T-helper 1 cell (primary cell): ENCODE measurements around the gene KCNIP2.

Experiments
- DNase-seq, 5 donors: peaks; one replicate each; pipeline ENCODE4 v3.0.0-alpha.2; 2012 to 2020
- total RNA-seq, 4 donors: gene quantifications; one replicate each; lab custom pipeline; 2026; lab: John Stamatoyannopoulos, UW

The KCNIP2 gene
- 1.2 to 2.7 (median 1.8) reads per million in 4 donors for total RNA-seq

- DNase-seq: peak in 4 of 5 donors; percentile 41 to 64 (median 56)
Measured at GRCh38 chr10:101843032-101844021, at the start of gene KCNIP2. Gene KCNIP2 (minus strand): TSS chr10:101843800. CDS start chr10:101843568, 232 bp downstream.

DNA sequence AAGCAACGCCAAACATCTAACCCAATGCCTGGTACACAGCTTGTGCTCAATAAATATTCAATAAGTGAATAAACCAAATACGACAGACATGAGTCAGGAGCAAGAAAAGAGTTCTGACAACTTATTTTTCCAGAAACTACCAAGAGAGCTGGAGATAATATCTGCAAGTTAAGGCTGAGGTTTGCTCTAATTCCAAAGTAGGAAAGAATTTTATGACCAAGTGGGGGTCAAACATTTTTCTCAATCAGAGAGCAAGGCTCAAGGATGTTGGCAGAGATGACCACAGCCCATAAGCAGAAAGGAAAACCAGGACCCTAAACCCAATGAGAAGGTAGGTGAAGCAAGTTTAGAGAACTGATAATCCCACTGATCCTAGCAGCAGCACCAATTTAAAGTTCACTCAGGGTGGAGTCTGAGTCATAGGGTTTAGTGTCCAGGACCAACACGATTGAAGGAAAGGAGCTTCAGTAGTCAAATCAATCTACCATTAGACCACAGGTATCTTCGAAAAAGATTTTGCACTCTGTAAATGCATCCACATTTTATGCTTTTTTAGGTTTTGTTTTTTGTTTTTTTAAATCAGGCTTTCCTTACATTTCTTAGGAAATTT is 49.3 kb upstream of the KCNIP2 start:
- DNase-seq: no peak

- peak; percentile 17 to 53 (median 37) for DNase-seq
Measured at GRCh38 chr10:101889256-101890210, 45.9 kb upstream of the KCNIP2 start.

GRCh38 chr10:101888251-101888949 is 44.8 kb upstream of the KCNIP2 start:
- no peak for DNase-seq

- no peak for DNase-seq
Measured at GRCh38 chr10:101887775-101888174, 44.2 kb upstream of the KCNIP2 start.

DNA sequence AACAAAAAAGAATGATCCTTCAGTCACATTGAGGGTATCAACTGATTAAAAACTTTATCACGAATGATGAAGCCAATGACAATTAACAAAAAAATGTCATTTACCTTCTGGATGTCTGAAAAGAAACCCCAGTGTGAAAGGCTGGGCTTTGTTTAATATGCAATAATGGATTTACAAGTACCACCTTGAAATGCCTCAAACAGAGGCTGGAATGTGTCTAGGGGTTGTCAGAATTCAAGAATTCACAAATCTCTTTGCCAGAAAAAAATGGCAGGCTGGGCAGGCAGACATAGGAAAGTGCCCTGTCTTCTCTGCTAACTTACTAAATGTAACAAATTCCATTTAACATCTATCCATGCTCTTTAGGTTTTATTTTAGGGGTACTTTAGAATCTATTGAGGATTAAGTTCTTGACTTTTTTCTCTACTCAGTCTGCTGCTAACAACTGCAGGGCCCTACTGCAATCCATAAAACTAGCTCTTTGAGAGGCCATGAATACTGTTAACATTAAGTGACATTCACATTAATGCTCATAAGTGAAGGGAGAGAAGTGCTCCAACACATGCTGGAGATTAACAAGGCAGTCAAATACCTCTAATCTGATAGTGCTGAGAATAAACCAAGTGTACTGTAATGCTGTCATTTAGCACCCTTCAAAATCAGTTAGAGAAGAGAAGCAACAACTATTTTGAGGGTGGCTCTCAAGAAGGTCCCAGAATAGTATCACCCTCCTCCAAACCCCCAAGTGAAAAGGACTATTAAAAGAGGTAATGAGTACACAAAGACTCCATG is 43.1 kb upstream of the KCNIP2 start:
- DNase-seq: no peak

DNA sequence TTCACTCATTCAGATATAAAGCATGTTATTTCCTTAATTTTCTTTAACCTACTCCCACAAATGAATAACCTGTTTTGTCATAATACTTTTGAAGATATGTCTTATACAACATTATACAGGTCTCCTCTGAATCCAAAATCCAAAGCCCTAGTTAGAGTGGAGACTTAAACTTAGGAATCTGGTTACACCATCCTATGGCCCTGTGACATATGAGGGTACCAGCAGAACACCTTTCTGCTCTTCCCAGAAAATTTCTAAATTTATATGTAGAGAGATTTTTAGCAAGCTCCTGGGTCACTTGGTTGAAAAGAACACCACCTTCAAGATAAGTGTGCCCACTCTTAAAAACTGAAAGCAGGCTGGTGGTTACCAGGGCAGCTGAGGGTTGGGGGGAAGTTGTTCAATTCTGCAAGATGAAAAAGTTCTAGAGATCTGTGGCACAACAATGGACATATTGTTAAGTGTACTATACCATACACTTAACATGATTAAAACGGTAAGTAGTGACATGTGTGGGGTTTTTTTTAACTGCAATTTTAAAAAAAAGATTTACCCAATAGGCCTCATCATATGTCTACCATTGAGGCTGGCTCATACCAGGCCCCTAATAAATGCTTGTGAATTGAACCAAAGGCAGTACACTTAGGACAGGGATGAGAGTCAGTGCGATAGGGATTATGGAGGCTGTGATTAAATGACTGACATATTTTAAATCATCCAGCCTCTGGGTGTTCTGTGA is 37.6 kb upstream of the KCNIP2 start:
- DNase-seq: no peak

GRCh38 chr10:101880232-101880573 is 36.6 kb upstream of the KCNIP2 start:
- no peak for DNase-seq

- DNase-seq: no peak
Measured at GRCh38 chr10:101879456-101880231, 36.0 kb upstream of the KCNIP2 start.

- DNase-seq: no peak
Measured at GRCh38 chr10:101878869-101879268, 35.3 kb upstream of the KCNIP2 start.

DNA sequence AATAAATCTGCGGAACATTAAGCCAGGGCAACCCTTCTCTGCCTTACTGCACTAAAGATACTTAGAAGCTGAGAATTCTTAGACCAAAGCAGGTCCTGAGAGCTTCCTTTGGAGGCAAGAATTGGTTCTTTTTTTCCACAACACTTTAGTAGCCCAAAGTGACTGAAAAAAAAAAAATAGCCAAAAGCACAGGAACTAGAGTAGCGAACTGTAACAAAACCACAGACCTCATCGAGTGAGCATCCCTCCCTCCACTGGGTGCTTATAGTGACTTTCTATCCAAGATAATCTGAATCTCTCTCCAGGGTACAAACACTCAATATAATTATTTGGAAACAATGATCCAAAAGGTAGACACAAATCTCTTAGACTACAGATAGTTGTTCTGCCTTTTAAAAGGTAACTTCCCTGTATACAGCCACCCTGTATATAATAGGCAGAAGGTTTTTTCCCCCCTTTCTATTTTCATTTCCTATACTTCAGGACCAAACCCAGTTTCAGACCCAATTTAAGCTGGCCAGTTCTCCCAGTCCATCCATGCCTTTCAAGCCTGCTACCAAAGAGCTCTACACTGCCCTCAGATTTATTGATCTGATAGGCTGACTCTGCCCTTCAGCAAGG is 31.6 kb upstream of the KCNIP2 start:
- DNase-seq: no peak

- no peak for DNase-seq
Measured at GRCh38 chr10:101874252-101874651, 30.7 kb upstream of the KCNIP2 start.

DNA sequence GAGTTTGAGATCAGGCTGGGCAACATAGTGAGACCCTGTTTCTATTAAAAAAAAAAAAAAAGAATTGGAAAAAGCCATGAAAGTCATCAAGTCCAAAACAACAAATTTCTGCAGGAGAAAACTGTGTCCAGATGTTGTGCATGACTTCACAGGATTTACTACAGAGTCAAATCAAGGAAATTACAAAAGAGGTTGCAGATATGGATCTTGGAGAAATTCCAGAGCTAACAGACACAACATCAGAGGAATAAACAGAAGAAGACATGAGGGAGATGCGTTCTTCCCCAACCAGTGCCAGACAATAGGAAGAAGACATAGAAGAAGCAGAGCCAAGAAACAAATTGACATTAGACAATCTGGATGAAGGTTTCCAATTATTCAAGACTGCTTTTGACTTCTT is 24.3 kb upstream of the KCNIP2 start:
- DNase-seq: no peak

GRCh38 chr10:101859530-101859929 is 15.9 kb upstream of the KCNIP2 start:
- no peak for DNase-seq

DNA sequence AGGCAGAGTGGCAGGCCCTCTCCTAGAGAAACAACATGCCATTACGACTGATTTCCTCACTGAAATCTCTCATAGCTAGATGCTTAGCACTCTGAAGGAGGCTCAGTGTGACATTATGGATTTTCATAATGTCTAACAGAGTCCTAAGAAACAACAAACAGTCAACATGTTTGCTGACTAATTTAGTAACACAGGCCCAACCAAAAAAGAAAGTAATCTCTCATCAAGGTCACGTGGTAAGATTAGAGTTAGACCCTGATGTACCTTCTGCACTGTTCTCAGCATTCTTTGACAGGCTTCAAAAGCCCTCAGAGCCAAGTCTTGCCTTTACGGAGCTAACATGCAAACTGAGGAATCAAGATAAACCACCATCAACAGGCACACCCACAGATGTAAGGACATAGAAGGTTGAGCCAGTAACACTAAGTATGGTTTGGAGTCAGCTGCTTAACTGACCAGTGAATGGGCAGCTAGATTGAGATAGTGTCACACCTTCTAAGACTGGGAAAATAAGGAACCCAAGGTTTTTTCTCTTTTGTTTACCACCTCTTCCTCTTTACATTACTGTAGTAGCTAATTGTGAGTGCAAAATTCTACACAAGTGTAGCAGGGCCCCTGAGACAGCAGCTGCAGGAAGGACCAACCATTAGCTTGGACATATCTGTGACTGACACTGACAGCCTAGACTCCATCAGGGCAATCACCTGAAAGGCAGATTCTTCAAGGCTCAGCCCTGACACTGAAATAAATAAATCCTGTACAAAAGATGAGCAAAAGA is 15.3 kb upstream of the KCNIP2 start:
- DNase-seq: peak in 1 of 5 donors; percentile 70

DNA sequence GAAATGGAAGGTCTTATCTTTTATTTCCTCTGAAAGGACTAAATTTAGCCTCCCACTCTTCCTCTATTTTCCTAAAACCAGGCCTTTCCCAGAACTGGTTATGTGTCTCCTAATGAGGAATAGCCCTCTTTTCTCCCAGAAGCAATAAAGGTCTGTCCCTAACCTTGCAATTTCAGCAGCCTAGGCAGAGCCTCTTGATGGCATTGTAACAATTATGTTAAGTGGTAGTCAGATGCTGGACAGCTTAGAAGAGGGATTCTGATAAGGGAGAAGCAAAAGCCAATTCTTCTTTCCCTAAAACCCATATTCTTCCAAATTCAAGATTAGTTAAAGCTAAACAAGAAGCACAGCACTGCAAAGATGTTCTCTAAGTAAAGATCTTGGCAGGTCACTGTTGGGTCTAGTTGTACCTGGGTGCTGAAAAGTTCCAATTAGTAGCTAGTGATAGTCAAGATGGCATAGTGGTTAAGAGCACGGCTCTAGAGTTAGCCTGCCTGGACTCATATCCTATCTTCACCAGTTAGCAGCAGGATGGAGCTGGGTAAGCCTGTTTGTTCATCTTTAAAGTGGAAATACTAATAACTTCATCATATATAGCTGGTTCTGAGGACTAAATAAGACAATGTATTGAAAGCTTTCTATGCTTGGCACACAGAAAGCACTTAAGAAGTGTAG is 14.3 kb upstream of the KCNIP2 start:
- DNase-seq: no peak

- DNase-seq: no peak
Measured at GRCh38 chr10:101856626-101857025, 13.0 kb upstream of the KCNIP2 start.
